ENCODE results near the gene NUMA1. TPM values are rescaled to one million over a fixed set of nuclear protein-coding genes. Genes with fewer than 3 reads are reported as not detected.

Gene NUMA1
- total RNA-seq, 1 donor from 2014 or later: 86.0 TPM

GRCh38 chr11:72038491-72038890, 41.9 kb downstream of the NUMA1 start:
- peak; percentile 78 for DNase-seq (ENCODE audit: low spot score)
- intact Hi-C loops (cut with DNase I): no loop called here

- DNase-seq (ENCODE audit: low spot score): no peak
- intact Hi-C loops (cut with DNase I): no loop called here
These were observed 42.6 kb downstream of the NUMA1 start for GRCh38 chr11:72037554-72038311.

- intact Hi-C loops (cut with DNase I): no loop called here
- DNase-seq (ENCODE audit: low spot score): no peak
These were observed 43.7 kb downstream of the NUMA1 start for GRCh38 chr11:72036687-72037086.

GRCh38 chr11:72030472-72031045, 49.8 kb downstream of the NUMA1 start:
- intact Hi-C loops (cut with DNase I): no loop called here
- no peak for DNase-seq (ENCODE audit: low spot score)

- intact Hi-C loops (cut with DNase I): loop anchor here (5.0 kb wide), 1 partner anchor 116 kb away; no protein-coding TSS in a partner anchor
- no peak for DNase-seq (ENCODE audit: low spot score)
These were observed 54.3 kb downstream of the NUMA1 start for GRCh38 chr11:72026090-72026489.

GRCh38 chr11:72024069-72024754, 56.1 kb downstream of the NUMA1 start:
- intact Hi-C loops (cut with DNase I): no loop called here
- no peak for DNase-seq (ENCODE audit: low spot score)

- intact Hi-C loops (cut with DNase I): no loop called here
- no peak for DNase-seq (ENCODE audit: low spot score)
These were observed 57.0 kb downstream of the NUMA1 start for GRCh38 chr11:72023335-72023734.

GRCh38 chr11:72018171-72018570, 62.2 kb downstream of the NUMA1 start:
- intact Hi-C loops (cut with DNase I): no loop called here
- peak; percentile 22 for DNase-seq (ENCODE audit: low spot score)

- intact Hi-C loops (cut with DNase I): no loop called here
- no peak for DNase-seq (ENCODE audit: low spot score)
These were observed 64.8 kb downstream of the NUMA1 start for GRCh38 chr11:72015511-72016061.

GRCh38 chr11:72014761-72015320, 65.5 kb downstream of the NUMA1 start:
- intact Hi-C loops (cut with DNase I): no loop called here
- DNase-seq (ENCODE audit: low spot score): no peak

- no peak for DNase-seq (ENCODE audit: low spot score)
- intact Hi-C loops (cut with DNase I): no loop called here
These were observed 66.3 kb downstream of the NUMA1 start for GRCh38 chr11:72013765-72014711.

GRCh38 chr11:72012897-72013721, 67.2 kb downstream of the NUMA1 start:
- intact Hi-C loops (cut with DNase I): no loop called here
- DNase-seq (ENCODE audit: low spot score): peak; percentile 86

GRCh38 chr11:72012091-72012630, 68.2 kb downstream of the NUMA1 start:
- intact Hi-C loops (cut with DNase I): no loop called here
- DNase-seq (ENCODE audit: low spot score): no peak

GRCh38 chr11:72010529-72011233, 69.7 kb downstream of the NUMA1 start:
- intact Hi-C loops (cut with DNase I): no loop called here
- DNase-seq (ENCODE audit: low spot score): no peak

- intact Hi-C loops (cut with DNase I): no loop called here
These were observed 71.2 kb downstream of the NUMA1 start for GRCh38 chr11:72009156-72009555.

GRCh38 chr11:72008728-72009127, 71.6 kb downstream of the NUMA1 start:
- no peak for DNase-seq (ENCODE audit: low spot score)
- intact Hi-C loops (cut with DNase I): no loop called here

More at GRCh38 chr11:72009156-72009555, 71.2 kb downstream of the NUMA1 start:
- DNase-seq (ENCODE audit: low spot score): no peak

GRCh38 chr11:72007587-72007986, 72.8 kb downstream of the NUMA1 start:
- intact Hi-C loops (cut with DNase I): no loop called here
- no peak for DNase-seq (ENCODE audit: low spot score)

All from cardiac septum (tissue), 1 donor.